NCI-H510A (cell line): Measurements from ENCODE around the gene CCDC146.
"Not testable (repeated sequence)": the region's sequence is repeated elsewhere in the genome, so short reads cannot be mapped to it uniquely, and the experiment has no call there.

Experiments used
- DNase-seq: peaks from one replicate; lab custom pipeline; 2025; lab: John Stamatoyannopoulos, UW

Gene CCDC146

GRCh38 chr7:77246026-77246640 is 123.7 kb downstream of the CCDC146 start:
- no peak for DNase-seq

DNA sequence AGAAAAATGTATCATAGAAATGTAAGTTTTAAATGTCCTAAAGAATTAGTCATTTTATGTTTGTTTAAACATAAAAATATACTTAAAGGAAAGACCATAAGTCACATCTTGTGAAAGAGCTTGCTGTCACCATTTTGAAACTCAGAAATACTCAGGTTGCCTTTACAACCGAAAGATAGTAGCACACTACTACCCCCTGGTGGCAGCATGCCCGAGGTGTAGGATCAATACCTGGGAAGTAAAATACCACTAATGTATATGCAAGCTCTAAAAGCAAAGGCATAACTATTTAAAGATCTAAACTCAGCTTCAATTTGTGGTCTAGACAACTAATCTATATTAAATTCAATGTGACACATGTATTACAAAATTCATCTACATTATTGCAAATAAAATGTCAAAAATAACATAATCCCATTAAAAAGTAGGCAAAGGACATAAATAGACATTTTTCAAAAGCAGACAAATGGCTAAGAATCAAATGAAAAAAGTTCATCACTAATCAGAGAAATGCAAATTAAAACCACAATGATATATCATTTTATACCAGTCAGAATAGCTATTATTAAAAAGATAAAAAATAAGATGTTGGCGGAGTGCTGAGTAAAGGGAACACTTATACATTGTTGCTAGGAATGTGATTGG is 124.9 kb downstream of the CCDC146 start:
- peak; percentile 20 for DNase-seq

DNA sequence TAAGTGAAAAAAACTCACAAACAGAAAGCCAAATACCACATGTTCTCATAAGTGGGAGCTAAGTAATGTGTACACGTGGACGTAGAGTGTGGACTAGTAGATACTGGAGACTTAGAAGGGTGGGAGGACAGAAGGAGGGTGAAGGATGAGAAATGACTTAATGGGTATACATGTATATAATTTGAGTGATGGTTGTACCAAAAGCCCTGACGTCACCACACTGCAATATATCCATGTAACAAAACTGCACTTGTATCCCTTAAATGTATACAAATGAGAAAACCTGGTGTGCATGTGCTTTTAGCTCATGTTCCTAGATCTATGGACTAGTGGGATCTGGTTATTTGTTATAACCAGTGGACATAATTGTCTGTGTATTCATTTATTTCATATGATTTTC is 125.7 kb downstream of the CCDC146 start:
- DNase-seq, result no peak

DNA sequence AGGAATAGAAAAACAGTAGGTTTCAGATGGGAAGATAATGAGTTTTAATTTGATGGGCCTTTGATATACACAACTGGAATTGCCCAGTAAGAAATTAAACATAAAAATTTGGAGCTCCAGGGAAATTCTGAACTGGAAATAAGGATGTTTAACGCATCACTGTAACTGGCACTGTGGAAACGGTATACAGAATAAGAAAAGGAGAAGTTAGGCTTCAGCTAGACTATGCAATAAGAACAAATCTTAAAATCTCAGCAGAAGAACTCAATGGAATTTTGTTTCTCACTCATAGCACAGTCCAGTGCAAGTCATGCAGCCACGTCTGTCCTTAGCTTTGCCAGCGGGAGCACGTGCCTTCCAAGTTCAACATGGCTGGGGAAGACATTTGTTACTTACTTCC is 130.1 kb downstream of the CCDC146 start:
- no peak for DNase-seq

DNA sequence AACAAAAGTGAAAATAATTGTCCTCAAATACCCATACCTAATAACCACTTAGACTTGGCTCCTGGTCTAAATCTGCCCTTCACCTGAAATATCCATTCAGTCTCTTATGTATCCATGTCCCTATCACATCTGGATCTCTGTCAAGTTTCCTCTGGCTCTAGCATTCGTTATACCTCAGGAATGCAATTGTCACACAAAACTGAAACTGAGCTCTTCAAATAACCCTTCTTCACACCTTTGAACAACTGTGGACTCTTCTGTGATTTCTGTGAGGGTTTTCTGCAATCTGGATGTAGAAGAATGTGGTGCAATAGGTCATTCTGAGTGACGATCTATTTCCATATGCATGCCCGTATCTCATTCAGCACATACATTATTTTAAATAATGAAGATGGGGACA is 130.7 kb downstream of the CCDC146 start:
- no peak for DNase-seq

GRCh38 chr7:77254429-77254828 is 132.0 kb downstream of the CCDC146 start:
- DNase-seq, result no peak

- no peak for DNase-seq
Observed at GRCh38 chr7:77254915-77255314, 132.5 kb downstream of the CCDC146 start.

DNA sequence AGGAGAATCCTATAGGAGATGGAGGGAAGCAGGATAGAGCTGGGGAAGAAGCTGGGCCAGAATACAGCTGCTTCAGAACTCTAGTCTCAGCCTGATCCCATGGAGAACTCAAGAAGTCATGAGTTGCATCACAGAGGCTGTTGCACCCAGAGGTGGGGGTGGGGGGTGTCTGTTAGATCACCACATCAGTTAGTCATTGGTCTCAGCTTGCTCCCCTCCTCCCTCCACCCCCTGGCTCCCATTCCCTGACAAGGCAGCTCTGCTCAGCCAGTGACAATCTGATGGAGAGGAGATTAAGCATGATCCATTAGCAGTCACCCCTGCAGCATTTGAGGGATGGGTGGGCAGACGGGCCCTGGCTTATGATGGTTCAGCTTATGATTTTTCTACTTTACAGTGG is 135.6 kb downstream of the CCDC146 start:
- no peak for DNase-seq

DNA sequence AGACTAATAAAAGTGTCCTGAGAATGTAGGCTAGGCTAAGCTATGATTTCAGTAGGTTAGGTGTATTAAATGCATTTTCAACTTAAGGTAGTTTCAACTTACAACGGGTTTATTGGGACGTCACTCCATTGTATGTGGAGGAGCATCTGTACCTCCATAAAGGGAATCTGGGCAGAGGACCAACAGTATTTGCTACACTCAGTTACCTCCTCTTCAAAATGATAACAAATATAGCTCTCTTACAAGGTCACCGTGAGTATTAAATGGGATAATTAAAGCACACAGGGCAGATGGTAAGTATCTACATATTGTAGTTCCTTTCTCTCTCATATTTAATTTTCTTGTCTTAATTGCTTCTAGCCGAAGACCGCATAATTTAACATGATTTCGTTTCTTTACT is 136.2 kb downstream of the CCDC146 start:
- DNase-seq, result no peak

DNA sequence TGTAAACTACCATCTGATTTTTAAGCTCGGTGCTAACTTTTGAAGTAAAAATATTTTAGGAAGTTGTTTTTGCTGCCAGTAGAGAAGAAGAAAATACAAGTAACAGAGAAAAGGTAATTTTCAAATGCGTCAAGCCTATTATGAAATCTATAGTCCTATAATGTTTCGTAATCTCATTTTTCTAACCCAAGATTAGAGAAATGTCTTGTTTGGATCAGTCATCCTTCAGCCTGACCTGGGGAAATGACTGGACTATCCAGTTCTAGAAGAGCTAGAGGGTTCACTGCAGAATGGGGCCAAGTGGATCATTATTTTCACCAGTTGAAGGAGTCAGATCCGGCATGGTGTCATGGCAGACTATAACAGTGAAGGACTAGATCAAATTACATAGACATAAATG is 139.9 kb downstream of the CCDC146 start:
- peak; percentile 28 for DNase-seq

GRCh38 chr7:77265666-77266065 is 143.3 kb downstream of the CCDC146 start:
- no peak for DNase-seq

- no peak for DNase-seq
Observed at GRCh38 chr7:77266291-77266794, 143.9 kb downstream of the CCDC146 start.

- no peak for DNase-seq
Observed at GRCh38 chr7:77269360-77270093, 147.1 kb downstream of the CCDC146 start.

GRCh38 chr7:77270094-77270480 is 147.7 kb downstream of the CCDC146 start:
- DNase-seq, result no peak

- DNase-seq, result no peak
Observed at GRCh38 chr7:77271766-77272165, 149.4 kb downstream of the CCDC146 start.

DNA sequence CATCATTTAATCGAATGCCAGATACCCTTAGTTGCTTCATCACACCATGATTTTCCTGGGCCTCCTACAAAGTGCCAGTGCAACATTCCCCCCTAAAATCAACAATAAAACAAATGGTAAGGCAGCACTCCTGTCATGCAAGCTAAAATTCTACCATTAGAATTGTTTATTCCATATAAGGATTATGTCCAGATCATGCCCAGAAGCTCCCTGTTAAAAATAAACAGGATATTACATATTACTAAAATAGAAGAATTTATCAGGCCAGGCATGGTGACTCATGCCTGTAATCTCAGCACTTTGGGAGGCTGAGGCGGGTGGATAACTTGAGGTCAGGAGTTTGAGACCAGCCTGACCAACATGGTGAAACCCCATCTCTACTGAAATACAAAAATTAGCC is 153.2 kb downstream of the CCDC146 start:
- DNase-seq, result not testable (repeated sequence)

- no peak for DNase-seq
Observed at GRCh38 chr7:77276120-77276519, 153.7 kb downstream of the CCDC146 start.

GRCh38 chr7:77281780-77282478 is 159.5 kb downstream of the CCDC146 start:
- DNase-seq, result no peak

DNA sequence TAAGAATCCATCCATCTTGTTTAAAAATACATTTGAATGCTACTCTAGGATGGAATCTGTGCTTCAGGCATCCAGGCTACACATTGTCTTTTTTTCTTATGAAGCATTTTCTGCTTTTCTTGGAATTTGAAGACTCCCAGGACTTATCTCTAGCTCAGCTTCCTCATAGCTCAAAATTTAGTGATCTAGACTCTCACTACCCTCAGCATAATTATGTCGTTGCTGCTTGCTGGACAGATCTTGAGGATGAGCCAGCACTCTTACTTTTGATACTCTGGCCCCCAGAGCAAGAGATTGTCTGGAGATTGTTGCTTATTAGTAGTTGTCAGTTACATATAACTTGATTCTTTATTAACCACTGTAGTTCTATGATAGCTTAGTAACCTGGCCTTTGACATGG is 160.5 kb downstream of the CCDC146 start:
- DNase-seq, result no peak

DNA sequence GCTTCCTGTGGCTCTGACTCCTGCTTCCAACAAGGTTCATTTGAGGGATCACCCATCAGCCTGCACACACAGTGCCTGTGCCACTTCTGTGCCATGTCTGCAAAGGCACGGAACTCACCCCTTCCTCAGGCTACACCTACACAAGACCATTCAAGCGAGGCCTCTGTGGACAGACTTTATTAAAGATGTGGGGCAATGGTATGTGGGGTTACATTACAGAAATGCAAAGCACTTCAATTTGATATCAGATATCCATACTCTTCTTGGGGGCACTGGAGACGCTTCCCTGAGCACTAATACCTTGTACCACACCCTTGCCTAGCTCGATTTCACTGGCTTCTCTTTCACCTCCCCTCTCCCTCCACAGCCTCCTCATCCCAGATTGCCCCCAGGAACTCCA is 161.6 kb downstream of the CCDC146 start:
- no peak for DNase-seq

- no peak for DNase-seq
Observed at GRCh38 chr7:77284616-77285015, 162.2 kb downstream of the CCDC146 start.

DNA sequence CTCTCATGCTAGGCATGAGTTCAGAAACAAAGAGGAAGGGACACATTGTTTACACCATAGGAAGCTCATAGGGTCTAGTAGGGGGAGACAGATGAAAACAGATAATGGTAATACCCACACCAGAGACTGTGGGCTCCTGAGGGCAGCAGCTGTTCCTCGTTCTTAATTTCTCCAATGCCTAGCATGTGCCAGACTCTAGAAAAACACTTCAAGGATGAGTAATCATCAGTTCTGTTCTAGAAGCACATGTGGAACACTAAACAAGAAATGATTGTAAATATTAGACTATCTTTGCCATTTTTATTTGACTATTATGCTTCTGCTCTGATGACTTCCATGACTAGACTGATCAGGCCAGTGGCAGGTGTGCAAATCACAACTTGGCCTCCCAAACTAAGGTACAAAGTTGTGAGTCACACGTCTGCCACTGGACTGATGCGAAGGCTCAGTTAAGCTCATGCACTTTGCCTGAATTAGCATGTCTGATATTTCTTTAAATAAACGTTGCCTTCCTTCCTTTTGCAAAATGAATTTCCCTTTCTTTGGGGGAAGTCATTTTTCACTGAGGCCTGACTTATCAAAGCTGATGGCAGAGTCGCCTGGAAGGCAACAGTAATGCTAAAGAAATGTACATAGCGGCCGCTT is 166.4 kb downstream of the CCDC146 start:
- DNase-seq, result no peak
